HG03575 (cell line): ENCODE measurements around the gene SEMA6D.
A peak's percentile ranks its signal among the peaks of the same experiment; 100 is the strongest.

Experiments
- ATAC-seq: cut with Tn5 transposase; IDR thresholded peaks from one replicate; pipeline ENCODE4 v1.9.1; 2021; ENCODE audit not compliant: unreplicated experiment, insufficient number of reproducible peaks, low FRiP score; ENCODE audit errors: extremely low read depth

The SEMA6D gene

GRCh38 chr15:47811172-47811571 lies 93.9 kb downstream of the SEMA6D start:
- ATAC-seq: no peak

- ATAC-seq: peak; percentile 38
Observed at GRCh38 chr15:47812470-47812999, 95.2 kb downstream of the SEMA6D start.

- ATAC-seq: peak; percentile 96
Observed at GRCh38 chr15:47813748-47814384, 96.6 kb downstream of the SEMA6D start.

- ATAC-seq: no peak
Observed at GRCh38 chr15:47814620-47815019, 97.3 kb downstream of the SEMA6D start.

DNA sequence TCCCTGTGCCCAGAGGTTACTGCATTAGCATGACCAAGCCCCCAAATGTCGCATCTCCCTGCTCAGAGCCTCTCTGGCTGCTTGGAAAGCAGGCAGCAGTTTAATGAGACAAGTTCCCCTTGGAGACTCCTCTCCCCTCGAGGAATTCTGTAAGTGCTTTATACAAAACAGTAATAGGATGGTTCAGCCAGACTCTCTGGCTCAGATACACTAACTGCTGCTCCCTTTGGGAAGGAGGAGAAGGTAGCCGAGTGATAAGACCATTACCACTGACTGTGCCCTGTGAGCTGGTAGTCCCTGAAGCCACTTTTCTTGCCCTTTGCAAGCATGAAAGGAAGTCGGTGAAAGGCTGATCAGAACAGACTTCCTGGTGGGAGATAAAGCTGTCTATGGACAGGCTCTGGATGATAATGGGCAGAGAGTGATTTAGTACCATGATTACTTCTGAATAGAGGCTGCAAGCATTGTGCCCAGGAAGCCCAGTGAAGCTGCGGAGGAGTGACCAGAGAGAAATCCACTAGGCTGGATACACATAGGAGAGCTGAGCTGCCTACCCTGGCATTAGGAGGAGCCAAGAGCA lies 100.8 kb downstream of the SEMA6D start:
- ATAC-seq: no peak

- no peak for ATAC-seq
Observed at GRCh38 chr15:47819158-47819557, 101.9 kb downstream of the SEMA6D start.

DNA sequence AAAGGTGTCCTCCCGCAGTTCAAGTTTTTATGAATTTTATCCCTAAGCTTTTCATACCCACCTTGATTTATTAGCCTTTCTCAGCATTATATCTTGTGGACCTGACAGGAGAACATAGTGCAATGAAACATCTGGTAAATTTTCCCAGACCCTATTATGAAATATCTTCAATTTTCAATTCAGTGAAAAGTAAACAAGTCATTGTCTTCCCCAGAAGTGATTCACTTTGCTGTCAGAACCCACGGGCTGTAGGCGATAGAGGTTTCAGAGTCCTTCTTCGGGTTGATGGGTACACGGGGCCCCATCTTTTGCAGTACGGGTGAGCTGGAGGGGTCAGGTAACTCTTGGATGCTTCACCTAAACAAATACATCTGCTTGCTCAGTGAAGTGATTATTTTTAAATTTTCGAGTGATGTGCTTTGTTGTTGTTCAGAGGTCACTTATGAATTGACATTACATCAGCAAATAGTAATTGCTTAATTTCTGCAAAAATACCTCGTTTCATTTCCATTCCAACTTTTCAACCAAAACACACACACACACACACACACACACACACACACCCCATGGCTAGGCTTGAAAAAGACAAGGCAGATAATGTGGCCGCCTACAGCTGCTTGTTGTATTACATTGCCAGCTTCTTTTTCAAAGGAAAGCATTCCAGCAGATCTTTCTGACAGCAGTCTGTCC lies 102.9 kb downstream of the SEMA6D start:
- ATAC-seq: no peak

DNA sequence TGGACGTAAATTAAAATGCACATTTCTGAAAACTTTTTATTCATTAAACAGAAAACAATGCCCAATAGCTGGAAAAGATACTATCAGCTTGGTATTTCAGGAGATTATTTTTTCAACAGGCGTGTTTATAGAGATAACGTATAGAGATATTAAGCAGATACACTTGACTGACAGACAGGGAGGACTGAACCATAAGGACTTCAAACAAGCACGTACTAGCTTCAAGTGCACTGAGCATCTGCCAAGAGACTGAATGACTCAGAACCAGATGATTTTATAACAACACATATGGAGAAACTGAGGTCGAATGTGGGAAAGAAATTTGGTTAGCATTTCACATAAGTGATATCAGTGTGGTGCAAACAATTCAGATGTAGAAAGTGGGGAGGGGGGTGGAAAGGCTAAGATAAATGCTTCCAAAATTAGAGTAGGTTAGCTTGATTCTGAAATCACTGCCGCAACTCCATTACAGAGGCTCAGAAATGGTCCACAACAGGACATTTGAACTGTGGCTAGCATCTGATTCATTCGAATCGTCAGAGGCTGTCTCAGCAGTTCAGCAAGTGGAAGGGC lies 103.5 kb downstream of the SEMA6D start:
- no peak for ATAC-seq

DNA sequence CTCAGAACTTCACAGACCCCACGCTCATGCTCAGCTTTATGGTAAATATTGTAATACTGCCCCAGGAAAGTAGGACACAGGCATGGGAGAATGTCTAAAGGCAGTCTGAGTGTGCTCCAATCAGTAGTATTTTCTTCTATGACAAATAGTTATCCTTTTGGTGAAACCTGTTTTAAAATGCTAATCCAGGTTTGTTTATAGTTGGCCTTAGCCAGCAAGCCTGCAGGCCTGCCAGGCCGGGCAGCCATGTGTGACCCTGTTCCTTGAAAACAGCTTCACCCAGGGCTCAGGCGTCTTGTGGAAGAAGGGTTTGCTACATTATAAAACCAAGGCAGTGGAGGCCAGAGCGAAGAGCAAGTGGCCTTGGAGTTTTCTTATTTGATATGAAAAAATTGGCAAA lies 104.7 kb downstream of the SEMA6D start:
- ATAC-seq: no peak
